ENCODE measurements around the gene FBXO39. TPM values are rescaled to one million over a fixed set of nuclear protein-coding genes. Genes with fewer than 3 reads are reported as not detected.
A peak's percentile ranks its signal among the peaks of the same experiment; 100 is the strongest.

Gene FBXO39
- total RNA-seq, 4 donors from 2014 or later: 0.22 to 2.1 (median 1.1) TPM; not detected in 1

- TF ChIP-seq CTCF (IDR thresholded peaks at IDR 0.05) (no peak), POLR2A (IDR thresholded peaks at IDR 0.05) (no peak)
- Histone ChIP-seq H3K27ac (no peak within 1 kb of the TSS), H3K36me3 (no peaks in the 10 kb centered on the region), H3K4me3 (replicated peaks in 1 of 3) (peak within 1 kb of the TSS in 1 of 3 donors; percentile 12), H3K4me1 (peaks cover 0 to 7% of the 10 kb centered on the region in 2 donors), H3K27me3 (no peaks in the 10 kb centered on the region), H3K9me3 (no peaks in the 10 kb centered on the region)
- intact Hi-C loops (cut with DNase I): no loop called here
- DNase-seq: peak; percentile 85 to 87
- 2 to 3% methylated on average over 9 to 31 of the region's 35 CpGs for WGBS, 2 donors
These were observed 55.7 kb downstream of the FBXO39 start, which contains the start of gene TEKT1 for GRCh38 chr17:6831661-6832263. TSS of gene TEKT1 (minus strand) at chr17:6831729. CDS start at chr17:6830376, 1,353 bp downstream.

Small RNAs within 50 kb of the gene (small RNA-seq; reads per million reads assigned to genes)
- not detected for gene AC004706.2

Other genes starting within 250 kb of the FBXO39 start
- gene PITPNM3, start 219.7 kb upstream of the FBXO39 start, total RNA-seq: 10 to 100 TPM in 1 of 4 donors, 1 to 10 TPM in 3; 4.0 to 10.9 (median 5.6) TPM
- gene KIAA0753, start 135.5 kb upstream of the FBXO39 start, total RNA-seq: 10 to 100 TPM; 20.8 to 46.7 (median 25.6) TPM
- 100 to 1,000 TPM in 2 of 4 donors, 10 to 100 TPM in 2; 70.4 to 149 (median 95.9) TPM for gene TXNDC17, start 135.2 kb upstream of the FBXO39 start, total RNA-seq
- 10 to 100 TPM in 2 of 4 donors, 1 to 10 TPM in 2; 5.3 to 13.7 (median 10.4) TPM for gene MED31, start 124.6 kb upstream of the FBXO39 start, total RNA-seq
- gene C17orf100, start 124.5 kb upstream of the FBXO39 start, total RNA-seq: 1 to 10 TPM in 3 of 4 donors, under 1 TPM in 1; 0.67 to 2.7 (median 2.0) TPM
- under 1 TPM in 2 of 4 donors, not detected in 2; 0.27 to 0.63 TPM for gene SLC13A5, start 62.8 kb upstream of the FBXO39 start, total RNA-seq
- gene XAF1, start 20.2 kb upstream of the FBXO39 start, total RNA-seq: 10 to 100 TPM; 10.0 to 34.1 (median 12.6) TPM
- not detected for gene TEKT1, start 55.5 kb downstream of the FBXO39 start, total RNA-seq
- not detected for gene ALOX12, start 219.8 kb downstream of the FBXO39 start, total RNA-seq
- 100 to 1,000 TPM; 134 to 297 (median 200) TPM for gene RNASEK, start 236.4 kb downstream of the FBXO39 start, total RNA-seq
- gene BCL6B, start 246.8 kb downstream of the FBXO39 start, total RNA-seq: 10 to 100 TPM in 2 of 4 donors, 1 to 10 TPM in 2; 3.1 to 18.9 (median 7.6) TPM